ENCODE measurements around the gene ASIC3. TPM values are rescaled to one million over a fixed set of nuclear protein-coding genes. Genes with fewer than 3 reads are reported as not detected.

The ASIC3 gene
- total and polyA plus RNA-seq, 2 experiments from 2014 or later: 0.26 to 1.1 TPM

- Histone ChIP-seq H3K4me3 (no peak overlapping the region), H3K27ac (no peak overlapping the region), H3K4me2 (ENCODE audit: unreplicated experiment) (no peak overlapping the region), H3K9me3 (ENCODE audit: low read depth) (no peaks in the 10 kb centered on the region), H4K20me1 (ENCODE audit: insufficient read depth) (no peaks in the 10 kb centered on the region), H3K4me1 (ENCODE audit: insufficient read depth) (peaks cover 22% of the 10 kb centered on the region), H3K9ac (no peak overlapping the region), H3K36me3 (ENCODE audit: low read depth) (no peaks in the 10 kb centered on the region), H3F3A (ENCODE audit: insufficient read depth) (peaks cover 10% of the 10 kb centered on the region), H3K27me3 (replicated peaks; ENCODE audit: insufficient read depth) (no peaks in the 10 kb centered on the region), H3K9me2 (ENCODE audit: insufficient read depth) (no peaks in the 10 kb centered on the region), H3K79me2 (ENCODE audit: insufficient read depth) (peaks cover 19% of the 10 kb centered on the region), H2AFZ (no peak overlapping the region)
- in situ Hi-C loops (cut with MboI): loop anchor here (10.0 kb wide), 1 partner anchor 61 kb away; the partner anchor contains the start of gene NOS3
- TF ChIP-seq EZH2 (IDR thresholded peaks at IDR 0.05; ENCODE audit: insufficient read depth, poor library complexity, severe bottlenecking): no peak
- no peak for TF ChIP-seq EZH2phosphoT487 (IDR thresholded peaks at IDR 0.05; ENCODE audit: insufficient read depth, low read depth)
- no peak for DNase-seq
- 71 to 74% methylated on average over 6 of the region's 6 CpGs for WGBS, 2 experiments (ENCODE audit: low coverage in 1 of 2, low lambda C conversion rate in 2 of 2, missing lambda C conversion rate in 2 of 2)
Measured at GRCh38 chr7:151056283-151056665, 7.9 kb downstream of the ASIC3 start.

GRCh38 chr7:151056666-151057505, 8.6 kb downstream of the ASIC3 start:
- peak overlapping the region; percentile 83 for H3K4me2 ChIP-seq (ENCODE audit: unreplicated experiment)
- TF ChIP-seq EZH2 (IDR thresholded peaks at IDR 0.05; ENCODE audit: insufficient read depth, poor library complexity, severe bottlenecking) (no peak), EZH2phosphoT487 (IDR thresholded peaks at IDR 0.05; ENCODE audit: insufficient read depth, low read depth) (no peak)
- H3K79me2 ChIP-seq (ENCODE audit: insufficient read depth): peaks cover 25% of the 10 kb centered on the region
- no peaks in the 10 kb centered on the region for H3K27me3 ChIP-seq (replicated peaks; ENCODE audit: insufficient read depth)
- no peaks in the 10 kb centered on the region for H3K36me3 ChIP-seq (ENCODE audit: low read depth)
- peak overlapping the region; percentile 62 for H3K9ac ChIP-seq
- H4K20me1 ChIP-seq (ENCODE audit: insufficient read depth): no peaks in the 10 kb centered on the region
- peaks cover 28% of the 10 kb centered on the region for H3K4me1 ChIP-seq (ENCODE audit: insufficient read depth)
- no peak overlapping the region for H3K27ac ChIP-seq
- no peaks in the 10 kb centered on the region for H3K9me2 ChIP-seq (ENCODE audit: insufficient read depth)
- H3K9me3 ChIP-seq (ENCODE audit: low read depth): no peaks in the 10 kb centered on the region
- no peak for DNase-seq
- H3K4me3 ChIP-seq: peak overlapping the region; percentile 93
- peaks cover 10% of the 10 kb centered on the region for H3F3A ChIP-seq (ENCODE audit: insufficient read depth)
- WGBS, 2 experiments (ENCODE audit: low coverage in 1 of 2, low lambda C conversion rate in 2 of 2, missing lambda C conversion rate in 2 of 2): 37 to 39% methylated on average over 25 to 29 of the region's 29 CpGs
- peak overlapping the region; percentile 82 for H2AFZ ChIP-seq
- in situ Hi-C loops (cut with MboI): loop anchor here (10.0 kb wide), 1 partner anchor 62 kb away; the partner anchor contains the start of gene NOS3

- Histone ChIP-seq H3K36me3 (ENCODE audit: low read depth) (no peaks in the 10 kb centered on the region), H3K4me2 (ENCODE audit: unreplicated experiment) (peak within 1 kb of the TSS; percentile 83), H3K27ac (peak within 1 kb of the TSS; percentile 94), H4K20me1 (ENCODE audit: insufficient read depth) (no peaks in the 10 kb centered on the region), H3K79me2 (ENCODE audit: insufficient read depth) (peaks cover 29% of the 10 kb centered on the region), H3K9ac (peak within 1 kb of the TSS; percentile 90), H3F3A (ENCODE audit: insufficient read depth) (peaks cover 10% of the 10 kb centered on the region), H3K9me2 (ENCODE audit: insufficient read depth) (no peaks in the 10 kb centered on the region), H2AFZ (peak within 1 kb of the TSS; percentile 82), H3K27me3 (replicated peaks; ENCODE audit: insufficient read depth) (no peaks in the 10 kb centered on the region), H3K4me3 (peak within 1 kb of the TSS; percentile 93), H3K4me1 (ENCODE audit: insufficient read depth) (peaks cover 34% of the 10 kb centered on the region), H3K9me3 (ENCODE audit: low read depth) (no peaks in the 10 kb centered on the region)
- no peak for DNase-seq
- 0 to 2% methylated on average over 28 to 30 of the region's 30 CpGs for WGBS, 2 experiments (ENCODE audit: low coverage in 1 of 2, low lambda C conversion rate in 2 of 2, missing lambda C conversion rate in 2 of 2)
- TF ChIP-seq EZH2phosphoT487 (IDR thresholded peaks at IDR 0.05; ENCODE audit: insufficient read depth, low read depth): no peak
- TF ChIP-seq EZH2 (IDR thresholded peaks at IDR 0.05; ENCODE audit: insufficient read depth, poor library complexity, severe bottlenecking): no peak
- in situ Hi-C loops (cut with MboI): loop anchor here (10.0 kb wide), 1 partner anchor 63 kb away; the partner anchor contains the start of gene NOS3
Measured at GRCh38 chr7:151057506-151057988, 9.2 kb downstream of the ASIC3 start, which contains the start of gene CDK5. Gene CDK5 (minus strand): TSS chr7:151057897. CDS start chr7:151057848, 49 bp downstream.

- Histone ChIP-seq H3K9me2 (ENCODE audit: insufficient read depth) (no peaks in the 10 kb centered on the region), H3K4me3 (peak overlapping the region; percentile 93), H3K27me3 (replicated peaks; ENCODE audit: insufficient read depth) (no peaks in the 10 kb centered on the region), H3F3A (ENCODE audit: insufficient read depth) (peaks cover 10% of the 10 kb centered on the region), H3K79me2 (ENCODE audit: insufficient read depth) (peaks cover 29% of the 10 kb centered on the region), H2AFZ (peak overlapping the region; percentile 82), H3K27ac (peak overlapping the region; percentile 94), H4K20me1 (ENCODE audit: insufficient read depth) (no peaks in the 10 kb centered on the region), H3K9ac (peak overlapping the region; percentile 90), H3K36me3 (ENCODE audit: low read depth) (no peaks in the 10 kb centered on the region), H3K4me1 (ENCODE audit: insufficient read depth) (peaks cover 36% of the 10 kb centered on the region), H3K9me3 (ENCODE audit: low read depth) (no peaks in the 10 kb centered on the region), H3K4me2 (ENCODE audit: unreplicated experiment) (peak overlapping the region; percentile 82)
- 0 to 1% methylated on average over 42 to 44 of the region's 46 CpGs for WGBS, 2 experiments (ENCODE audit: low coverage in 1 of 2, low lambda C conversion rate in 2 of 2, missing lambda C conversion rate in 2 of 2)
- in situ Hi-C loops (cut with MboI): loop anchor here (10.0 kb wide), 1 partner anchor 63 kb away; the partner anchor contains the start of gene NOS3
- TF ChIP-seq EZH2phosphoT487 (IDR thresholded peaks at IDR 0.05; ENCODE audit: insufficient read depth, low read depth) (no peak), EZH2 (IDR thresholded peaks at IDR 0.05; ENCODE audit: insufficient read depth, poor library complexity, severe bottlenecking) (no peak)
- DNase-seq: peak; percentile 100
Measured at GRCh38 chr7:151057989-151058780, 9.9 kb downstream of the ASIC3 start.

All from GM23248 (cell line).